ENCODE data around the gene RPS19. TPM values are rescaled to one million over a fixed set of nuclear protein-coding genes. Genes with fewer than 3 reads are reported as not detected.

Gene RPS19
- total RNA-seq, 1 experiment from 2014 or later, result 2,593 TPM

- Histone ChIP-seq H3K27me3 (ENCODE audit: insufficient read depth, low read depth) (no peaks in the 10 kb centered on the region), H3K4me2 (no peak overlapping the region), H3K36me3 (ENCODE audit: low read depth) (no peaks in the 10 kb centered on the region; the same call in 1 of the 2 replicates), H3K9me2 (ENCODE audit: insufficient read depth) (no peaks in the 10 kb centered on the region), H4K20me1 (ENCODE audit: insufficient read depth) (peaks cover 39% of the 10 kb centered on the region), H3K9me3 (ENCODE audit: insufficient read depth, low read depth) (no peaks in the 10 kb centered on the region), H3K79me2 (ENCODE audit: low read depth) (no peaks in the 10 kb centered on the region), H2AFZ (no peak overlapping the region), H3K4me3 (no peak overlapping the region), H3K4me1 (replicated peaks; ENCODE audit: insufficient read depth) (peaks cover 19% of the 10 kb centered on the region), H3K27ac (no peak overlapping the region), H3F3A (ENCODE audit: insufficient read depth, low read depth) (peaks cover 21% of the 10 kb centered on the region; the same call in 1 of the 2 replicates)
- CTCF ChIA-PET, result no interaction called here
- POLR2A ChIA-PET (ENCODE audit: unreplicated experiment), result no interaction called here
- TF ChIP-seq EZH2 (IDR thresholded peaks at IDR 0.05; ENCODE audit: low read depth) (no peak), CTCF (conservative IDR thresholded peaks at IDR 0.05) (no peak)
- DNase-seq, result no peak
- intact Hi-C loops (cut with micrococcal nuclease; ENCODE audit: unreplicated experiment), result no loop called here
- no TSS peak for BruUV-seq (replicated peaks)
Observed at GRCh38 chr19:41906271-41906670, 46.2 kb downstream of the RPS19 start.

GRCh38 chr19:41906916-41907680, 47.0 kb downstream of the RPS19 start:
- TF ChIP-seq CTCF (conservative IDR thresholded peaks at IDR 0.05) (no peak), EZH2 (IDR thresholded peaks at IDR 0.05; ENCODE audit: low read depth) (no peak)
- H3K4me2 ChIP-seq, result no peak overlapping the region
- TSS peak; percentile 7 for BruUV-seq (replicated peaks)
- H3K27me3 ChIP-seq (ENCODE audit: insufficient read depth, low read depth), result peaks cover 8% of the 10 kb centered on the region
- H3K9me2 ChIP-seq (ENCODE audit: insufficient read depth), result no peaks in the 10 kb centered on the region
- H3K4me3 ChIP-seq, result no peak overlapping the region
- H4K20me1 ChIP-seq (ENCODE audit: insufficient read depth), result peaks cover 37% of the 10 kb centered on the region
- ChIA-PET CTCF (no interaction called here), POLR2A (ENCODE audit: unreplicated experiment) (no interaction called here)
- no peaks in the 10 kb centered on the region for H3K79me2 ChIP-seq (ENCODE audit: low read depth)
- no peaks in the 10 kb centered on the region for H3K36me3 ChIP-seq (ENCODE audit: low read depth)
- H2AFZ ChIP-seq, result no peak overlapping the region
- no peak for DNase-seq
- intact Hi-C loops (cut with micrococcal nuclease; ENCODE audit: unreplicated experiment), result no loop called here
- no peaks in the 10 kb centered on the region for H3K9me3 ChIP-seq (ENCODE audit: insufficient read depth, low read depth)
- H3K27ac ChIP-seq, result no peak overlapping the region
- peaks cover 21% of the 10 kb centered on the region; the same call in 1 of the 2 replicates for H3F3A ChIP-seq (ENCODE audit: insufficient read depth, low read depth)
- H3K4me1 ChIP-seq (replicated peaks; ENCODE audit: insufficient read depth), result peaks cover 19% of the 10 kb centered on the region

DNA sequence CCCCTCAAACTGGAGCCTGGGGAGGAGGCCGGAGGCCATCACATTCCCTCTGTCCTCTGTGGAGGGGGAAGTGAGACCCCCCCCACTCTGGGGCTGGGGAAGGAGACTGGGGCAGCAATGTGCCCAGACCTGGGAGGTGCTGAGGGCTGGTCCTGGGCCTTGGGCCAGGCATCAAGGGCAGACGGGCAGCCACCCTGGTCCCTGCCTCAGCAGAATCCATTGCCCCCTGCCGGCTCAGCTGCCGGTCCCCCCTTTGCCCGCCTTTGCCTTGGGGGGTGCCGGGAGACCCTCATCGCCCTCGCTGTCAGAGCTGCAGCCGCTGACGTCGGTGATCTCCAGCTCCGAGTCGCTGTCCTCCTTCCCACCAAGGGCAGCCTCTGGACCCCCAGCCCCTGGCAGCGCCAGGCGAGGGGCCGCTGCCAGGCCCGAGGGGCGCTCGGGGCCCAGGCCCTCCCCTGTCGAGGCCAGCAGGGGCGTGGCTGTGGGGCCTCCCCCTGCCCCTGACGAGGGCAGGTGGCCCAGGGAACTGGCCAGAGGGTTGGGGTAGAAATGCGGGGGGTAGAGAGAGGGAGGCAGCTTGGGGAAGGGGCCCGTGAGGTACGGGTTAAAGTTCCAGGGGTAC, 48.0 kb downstream of the RPS19 start:
- Histone ChIP-seq H3F3A (ENCODE audit: insufficient read depth, low read depth) (peaks cover 21% of the 10 kb centered on the region; the same call in 1 of the 2 replicates), H3K9me2 (ENCODE audit: insufficient read depth) (no peaks in the 10 kb centered on the region), H2AFZ (no peak overlapping the region), H3K27ac (no peak overlapping the region), H4K20me1 (ENCODE audit: insufficient read depth) (peaks cover 32% of the 10 kb centered on the region), H3K4me1 (replicated peaks; ENCODE audit: insufficient read depth) (peaks cover 18% of the 10 kb centered on the region), H3K27me3 (ENCODE audit: insufficient read depth, low read depth) (peaks cover 16% of the 10 kb centered on the region), H3K9me3 (ENCODE audit: insufficient read depth, low read depth) (no peaks in the 10 kb centered on the region), H3K79me2 (ENCODE audit: low read depth) (no peaks in the 10 kb centered on the region), H3K4me3 (no peak overlapping the region), H3K4me2 (no peak overlapping the region), H3K36me3 (ENCODE audit: low read depth) (no peaks in the 10 kb centered on the region)
- no TSS peak for BruUV-seq (replicated peaks)
- DNase-seq, result no peak
- intact Hi-C loops (cut with micrococcal nuclease; ENCODE audit: unreplicated experiment), result no loop called here
- ChIA-PET CTCF (no interaction called here), POLR2A (ENCODE audit: unreplicated experiment) (no interaction called here)
- TF ChIP-seq CTCF (conservative IDR thresholded peaks at IDR 0.05) (no peak), EZH2 (IDR thresholded peaks at IDR 0.05; ENCODE audit: low read depth) (no peak)

All from PC-9 (cell line).